Progenitor cell of endocrine pancreas (in vitro differentiated cells): Measurements from ENCODE around the gene MAB21L2. TPM values are rescaled to one million over a fixed set of nuclear protein-coding genes. Genes with fewer than 3 reads are reported as not detected.

Experiments
- DNase-seq: peaks from one replicate; pipeline ENCODE4 v3.0.0; 2021; ENCODE audit warnings: low spot score; ENCODE audit not compliant: unreplicated experiment
- H3K27ac Mint-ChIP-seq: 2 replicates; pipeline ENCODE4 v1.8.0; 2021; ENCODE audit warnings: mild to moderate bottlenecking, moderate library complexity, mixed read lengths
- H3K27me3 Mint-ChIP-seq: 2 replicates; pipeline ENCODE4 v1.8.0; 2021; ENCODE audit warnings: mixed read lengths
- H3K36me3 Mint-ChIP-seq: 2 replicates; pipeline ENCODE4 v1.8.0; 2022; ENCODE audit warnings: mixed read lengths; ENCODE audit not compliant: insufficient read depth
- H3K4me1 Mint-ChIP-seq: 2 replicates; pipeline ENCODE4 v1.8.0; 2021; ENCODE audit warnings: low read depth, mixed read lengths
- H3K4me3 Mint-ChIP-seq: 2 replicates; pipeline ENCODE4 v1.8.0; 2021; ENCODE audit warnings: low read depth, mild to moderate bottlenecking, moderate library complexity, mixed read lengths
- H3K9me3 Mint-ChIP-seq: 2 replicates; pipeline ENCODE4 v1.8.0; 2021; ENCODE audit warnings: low read depth, mixed read lengths
- CTCF ChIP-seq: fragments of 200-600 bp; sonication (generic); IDR thresholded peaks from one replicate; pipeline ENCODE4 v1.5.0; 2021; ENCODE audit warnings: antibody characterized with exemption, mild to moderate bottlenecking; ENCODE audit not compliant: unreplicated experiment
- total RNA-seq: library from RNA; stranded (reverse); gene quantifications from 2 replicates; pipeline ENCODE4 v1.2.1, GENCODE V29; 2021

Gene MAB21L2
- total RNA-seq, 1 donor from 2014 or later: 0.19 TPM

GRCh38 chr4:150619042-150619441 lies 37.1 kb downstream of the MAB21L2 start:
- DNase-seq: no peak
- Mint-ChIP-seq H3K27ac (no peak overlapping the region), H3K36me3 (peaks cover 9% of the 10 kb centered on the region), H3K4me3 (no peak overlapping the region), H3K4me1 (no peaks in the 10 kb centered on the region), H3K27me3 (no peaks in the 10 kb centered on the region), H3K9me3 (peaks cover 6% of the 10 kb centered on the region)
- TF ChIP-seq CTCF: no peak

GRCh38 chr4:150624055-150624454 lies 42.1 kb downstream of the MAB21L2 start:
- Mint-ChIP-seq H3K27me3 (no peaks in the 10 kb centered on the region), H3K36me3 (peaks cover 9% of the 10 kb centered on the region), H3K9me3 (peaks cover 6% of the 10 kb centered on the region), H3K4me3 (no peak overlapping the region), H3K4me1 (no peaks in the 10 kb centered on the region), H3K27ac (no peak overlapping the region)
- no peak for TF ChIP-seq CTCF
- no peak for DNase-seq

- H3K27ac Mint-ChIP-seq: no peak overlapping the region
- no peaks in the 10 kb centered on the region for H3K4me1 Mint-ChIP-seq
- no peak for TF ChIP-seq CTCF
- H3K27me3 Mint-ChIP-seq: no peaks in the 10 kb centered on the region
- no peak overlapping the region for H3K4me3 Mint-ChIP-seq
- H3K36me3 Mint-ChIP-seq: peaks cover 9% of the 10 kb centered on the region
- H3K9me3 Mint-ChIP-seq: peaks cover 6% of the 10 kb centered on the region
- DNase-seq: no peak
These were observed 43.1 kb downstream of the MAB21L2 start for GRCh38 chr4:150625033-150625432.

- Mint-ChIP-seq H3K9me3 (peaks cover 6% of the 10 kb centered on the region), H3K27ac (no peak overlapping the region)
- TF ChIP-seq CTCF: no peak
These were observed 46.1 kb downstream of the MAB21L2 start for GRCh38 chr4:150628073-150628472.

GRCh38 chr4:150632639-150633038 lies 50.7 kb downstream of the MAB21L2 start:
- DNase-seq: no peak
- no peak overlapping the region for H3K4me3 Mint-ChIP-seq
- no peak for TF ChIP-seq CTCF
- no peaks in the 10 kb centered on the region for H3K4me1 Mint-ChIP-seq
- H3K27me3 Mint-ChIP-seq: no peaks in the 10 kb centered on the region
- no peak overlapping the region for H3K27ac Mint-ChIP-seq
- H3K36me3 Mint-ChIP-seq: peaks cover 7% of the 10 kb centered on the region
- peaks cover 11% of the 10 kb centered on the region for H3K9me3 Mint-ChIP-seq

More at GRCh38 chr4:150628073-150628472, 46.1 kb downstream of the MAB21L2 start:
- Mint-ChIP-seq H3K4me1 (no peaks in the 10 kb centered on the region), H3K36me3 (peaks cover 2% of the 10 kb centered on the region), H3K27me3 (no peaks in the 10 kb centered on the region), H3K4me3 (no peak overlapping the region)
- DNase-seq: no peak
